Hepatocyte (in vitro differentiated cells): ENCODE results near the gene OSBPL7. TPM values are rescaled to one million over a fixed set of nuclear protein-coding genes. Genes with fewer than 3 reads are reported as not detected.

Experiments used
- DNase-seq: peaks from one replicate; pipeline ENCODE4 v3.0.0-alpha.2; 2016; ENCODE audit warnings: low spot score
- H2AFZ ChIP-seq: fragments of 200-600 bp; sonication (generic); 2 replicates; pipeline ENCODE4 v1.6.0; 2016; ENCODE audit warnings: antibody characterized with exemption, mild to moderate bottlenecking
- H3K27ac ChIP-seq: fragments of 200-600 bp; sonication (generic); 2 replicates; pipeline ENCODE4 v1.5.1; 2016; ENCODE audit warnings: mild to moderate bottlenecking
- H3K27me3 ChIP-seq: fragments of 200-600 bp; sonication (generic); 2 replicates; pipeline ENCODE4 v1.6.1; 2016
- H3K36me3 ChIP-seq: fragments of 200-600 bp; sonication (generic); replicated peaks from 2 replicates; pipeline ENCODE4 v1.5.1; 2016; ENCODE audit warnings: low read depth; ENCODE audit not compliant: insufficient read depth
- H3K4me1 ChIP-seq: fragments of 200-600 bp; sonication (generic); 2 replicates; pipeline ENCODE4 v1.5.1; 2016; ENCODE audit warnings: mild to moderate bottlenecking, moderate library complexity; ENCODE audit not compliant: insufficient read depth
- H3K4me2 ChIP-seq: fragments of 200-600 bp; sonication (generic); 2 replicates; pipeline ENCODE4 v1.6.0; 2016
- H3K4me3 ChIP-seq: fragments of 200-600 bp; sonication (generic); 2 replicates; pipeline ENCODE4 v1.5.1; 2016; ENCODE audit warnings: mild to moderate bottlenecking
- H3K79me2 ChIP-seq: fragments of 200-600 bp; sonication (generic); 2 replicates; pipeline ENCODE4 v1.6.0; 2017; ENCODE audit warnings: mild to moderate bottlenecking
- H3K9me2 ChIP-seq: fragments of 200-600 bp; sonication (generic); replicated peaks from 2 replicates; pipeline ENCODE4 v1.6.0; 2017; ENCODE audit warnings: mild to moderate bottlenecking; ENCODE audit not compliant: insufficient read depth
- H3K9me3 ChIP-seq: fragments of 200-600 bp; sonication (generic); 2 replicates; pipeline ENCODE4 v1.5.1; 2016; ENCODE audit warnings: low read depth, mild to moderate bottlenecking
- H4K20me1 ChIP-seq: fragments of 200-600 bp; sonication (generic); 2 replicates; pipeline ENCODE4 v1.6.0; 2016; ENCODE audit warnings: mild to moderate bottlenecking; ENCODE audit not compliant: insufficient read depth, poor library complexity, severe bottlenecking
- CTCF ChIP-seq: fragments of 200-600 bp; sonication (generic); IDR thresholded peaks from 2 replicates; pipeline ENCODE4 v1.5.1; 2016; ENCODE audit warnings: antibody characterized with exemption, mild to moderate bottlenecking; ENCODE audit not compliant: poor library complexity
- EZH2 ChIP-seq: fragments of 200-600 bp; sonication (generic); IDR thresholded peaks from 2 replicates; pipeline ENCODE4 v1.6.1; 2016; ENCODE audit warnings: antibody characterized with exemption, mild to moderate bottlenecking, borderline replicate concordance
- EZH2phosphoT487 ChIP-seq: fragments of 200-600 bp; sonication (generic); IDR thresholded peaks from one replicate; pipeline ENCODE4 v1.6.1; 2018; ENCODE audit warnings: antibody characterized with exemption, mild to moderate bottlenecking, low read depth, moderate library complexity; ENCODE audit not compliant: unreplicated experiment, severe bottlenecking
- WGBS: methylation state at CpG from one replicate; pipeline ENCODE4 v1.1.6; 2016; ENCODE audit warnings: low lambda C conversion rate; ENCODE audit errors: missing lambda C conversion rate; 5-methylcytosine and 5-hydroxymethylcytosine counted together
- polyA plus RNA-seq: library from polyadenylated mRNA; unstranded; fragments of >200 nt; fragmentation: Nextera tagmentation; extraction: Ambion mirVana; gene quantifications from 2 replicates; pipeline ENCODE4 v1.2.1, GENCODE V29; 2016
- total RNA-seq: library from RNA; depleted of rRNA; stranded (reverse); fragments of >200 nt; gene quantifications from 2 replicates; pipeline ENCODE4 v1.2.3, GENCODE V29; 2014

The OSBPL7 gene
- total and polyA plus RNA-seq, 2 experiments from 2014 or later, result 6.2 to 9.3 TPM

GRCh38 chr17:47831003-47831933 lies 9.7 kb upstream of the OSBPL7 start, which contains the start of the genes LRRC46 and MRPL10:
Gene LRRC46, plus strand, starts transcription at chr17:47831670. Its CDS starts 320 bp downstream, at chr17:47831990.
Gene MRPL10, minus strand, starts transcription at chr17:47831541. Its CDS starts 30 bp downstream, at chr17:47831511.
- TF ChIP-seq CTCF (peak; percentile 56), EZH2phosphoT487 (no peak)
- Histone ChIP-seq H4K20me1 (no peaks in the 10 kb centered on the region), H3K9me2 (no peaks in the 10 kb centered on the region), H3K9me3 (no peaks in the 10 kb centered on the region), H3K79me2 (peaks cover 26% of the 10 kb centered on the region), H3K4me2 (peak within 1 kb of the TSS; percentile 90), H3K36me3 (no peaks in the 10 kb centered on the region), H3K4me1 (peaks cover 9% of the 10 kb centered on the region), H3K27me3 (no peaks in the 10 kb centered on the region), H3K4me3 (peak within 1 kb of the TSS; percentile 82), H3K27ac (peak within 1 kb of the TSS; percentile 85), H2AFZ (peak within 1 kb of the TSS; percentile 43)
- WGBS, result 2% methylated on average over 38 of the region's 42 CpGs
- peak; percentile 98 for DNase-seq

DNA sequence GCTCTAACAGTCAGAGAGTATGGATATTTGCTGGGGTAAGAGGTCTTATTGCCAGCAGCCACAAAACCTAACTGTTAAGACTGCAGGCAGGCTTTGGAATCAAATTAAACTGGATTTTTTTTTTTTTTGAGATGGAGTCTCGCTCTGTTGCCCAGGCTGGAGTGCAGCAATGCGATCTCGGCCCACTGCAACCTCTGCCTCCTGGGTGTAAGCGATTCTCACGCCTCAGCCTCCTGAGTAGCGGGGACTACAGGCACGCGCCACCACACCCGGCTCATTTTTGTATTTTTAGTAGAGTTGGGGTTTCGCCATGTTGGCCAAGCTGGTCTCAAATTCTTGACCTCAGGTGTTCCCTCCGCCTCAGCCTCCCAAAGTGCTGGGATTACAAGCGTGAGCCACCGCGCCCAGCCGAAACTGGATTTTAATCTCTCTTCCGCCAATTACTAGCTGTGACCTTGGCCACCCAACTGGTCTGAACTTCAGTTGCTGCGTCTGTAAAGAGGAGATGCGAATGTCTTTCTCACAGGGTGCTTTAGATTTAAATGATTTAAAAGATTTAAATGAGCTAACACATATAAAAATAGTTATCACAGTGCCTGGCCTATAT lies 8.9 kb upstream of the OSBPL7 start:
- H3K4me3 ChIP-seq, result peak overlapping the region; percentile 82
- TF ChIP-seq EZH2phosphoT487 (no peak), EZH2 (no peak), CTCF (no peak)
- H3K4me2 ChIP-seq, result peak overlapping the region; percentile 90
- peaks cover 26% of the 10 kb centered on the region for H3K79me2 ChIP-seq
- H3K27me3 ChIP-seq, result no peaks in the 10 kb centered on the region
- DNase-seq, result no peak
- no peaks in the 10 kb centered on the region for H3K9me3 ChIP-seq
- no peaks in the 10 kb centered on the region for H3K36me3 ChIP-seq
- peak overlapping the region; percentile 43 for H2AFZ ChIP-seq
- H3K27ac ChIP-seq, result peak overlapping the region; percentile 85
- H4K20me1 ChIP-seq, result no peaks in the 10 kb centered on the region
- peaks cover 9% of the 10 kb centered on the region for H3K4me1 ChIP-seq
- no peaks in the 10 kb centered on the region for H3K9me2 ChIP-seq
- WGBS, result 81% methylated on average over 18 of the region's 18 CpGs

GRCh38 chr17:47829870-47830269 lies 8.3 kb upstream of the OSBPL7 start:
- Histone ChIP-seq H3K36me3 (no peaks in the 10 kb centered on the region), H3K4me3 (no peak overlapping the region), H3K9me3 (no peaks in the 10 kb centered on the region), H3K27me3 (no peaks in the 10 kb centered on the region), H3K9me2 (no peaks in the 10 kb centered on the region), H4K20me1 (no peaks in the 10 kb centered on the region), H3K4me1 (peaks cover 9% of the 10 kb centered on the region), H3K27ac (peak overlapping the region; percentile 85), H3K4me2 (peak overlapping the region; percentile 90), H3K79me2 (peaks cover 26% of the 10 kb centered on the region), H2AFZ (no peak overlapping the region)
- WGBS, result 98% methylated on average over 3 of the region's 3 CpGs
- no peak for DNase-seq
- TF ChIP-seq EZH2 (no peak), EZH2phosphoT487 (no peak), CTCF (no peak)
